Natural killer cell (primary cell): ENCODE measurements around the gene LHX6. TPM values are rescaled to one million over a fixed set of nuclear protein-coding genes. Genes with fewer than 3 reads are reported as not detected.

Source experiments
- ATAC-seq, 3 donors: fragments of 150-1000 bp in 2 of 3; fragments of 200-7000 bp in 1 of 3; cut with Tn5 transposase; 1 replicate in 1 of 3; 2 replicates in 2 of 3; pipeline ENCODE4 v1.10.0; 2021; ENCODE audit warnings: mild to moderate bottlenecking in 2 of 3, moderate library complexity in 2 of 3
- DNase-seq, 2 donors: peaks; one replicate each; pipeline versions ENCODE4 v3.0.0 to v3.0.0-alpha.2; 2013 to 2021; ENCODE audit warnings: mixed read lengths in 1 of 2
- H3K27ac ChIP-seq: one replicate; pipeline ENCODE4 v1.5.1; 2013; ENCODE audit warnings: mild to moderate bottlenecking, low read length
- H3K27me3 ChIP-seq: one replicate; pipeline ENCODE4 v1.6.1; 2013; ENCODE audit warnings: low read length; ENCODE audit not compliant: control insufficient read depth, insufficient read depth
- H3K36me3 ChIP-seq: one replicate; pipeline ENCODE4 v1.6.1; 2013; ENCODE audit warnings: low read length; ENCODE audit not compliant: control insufficient read depth, insufficient read depth
- H3K4me1 ChIP-seq: one replicate; pipeline ENCODE4 v1.6.1; 2013; ENCODE audit warnings: low read length; ENCODE audit not compliant: control insufficient read depth, insufficient read depth
- H3K4me3 ChIP-seq: one replicate; pipeline ENCODE4 v1.5.1; 2013; ENCODE audit warnings: low read length
- H3K9me3 ChIP-seq: one replicate; pipeline ENCODE4 v1.6.1; 2013; ENCODE audit warnings: low read length; ENCODE audit not compliant: control insufficient read depth, insufficient read depth
- H3K27ac Mint-ChIP-seq, 2 donors: one replicate each; pipeline ENCODE4 v1.8.0; 2022; ENCODE audit warnings: mild to moderate bottlenecking in 2 of 2, mixed read lengths in 2 of 2, moderate library complexity in 1 of 2
- H3K27me3 Mint-ChIP-seq, 2 donors: one replicate each; pipeline ENCODE4 v1.8.0; 2022; ENCODE audit warnings: low read depth in 2 of 2, mixed read lengths in 2 of 2
- H3K36me3 Mint-ChIP-seq: one replicate; pipeline ENCODE4 v1.8.0; 2022; ENCODE audit warnings: mixed read lengths
- H3K4me1 Mint-ChIP-seq, 2 donors: one replicate each; pipeline ENCODE4 v1.8.0; 2022; ENCODE audit warnings: mixed read lengths in 2 of 2
- H3K4me3 Mint-ChIP-seq: one replicate; pipeline ENCODE4 v1.8.0; 2022; ENCODE audit warnings: mild to moderate bottlenecking, moderate library complexity, mixed read lengths
- H3K9me3 Mint-ChIP-seq, 2 donors: one replicate each; pipeline ENCODE4 v1.8.0; 2022; ENCODE audit warnings: mixed read lengths in 2 of 2
- WGBS: methylation state at CpG from one replicate; pipeline ENCODE4 v1.1.7; 2013; ENCODE audit warnings: missing lambda C conversion rate; ENCODE audit not compliant: insufficient coverage; 5-methylcytosine and 5-hydroxymethylcytosine counted together
- intact Hi-C: fragments of 100-400 bp; cut with micrococcal nuclease; formaldehyde crosslinking; loops from one replicate; pipeline ENCODE4 v1.14.2; 2022
- total RNA-seq, 4 donors: library from RNA; stranded (reverse); fragments of 120-200 nt in 1 of 4; gene quantifications; one replicate each; pipeline versions ENCODE4 v1.2.3 to v1.2.4, GENCODE V29; 2013 to 2022
- TF ChIP-seq, protein P1 (sequence below): fragments of 200-600 bp; IDR thresholded peaks from one replicate; pipeline ENCODE4 v1.8.0; 2022; ENCODE audit warnings: antibody characterized with exemption

The LHX6 gene
- total RNA-seq, 3 donors from 2014 or later (not counting 1 experiment from before 2014, with no cell fraction given): not detected

DNA sequence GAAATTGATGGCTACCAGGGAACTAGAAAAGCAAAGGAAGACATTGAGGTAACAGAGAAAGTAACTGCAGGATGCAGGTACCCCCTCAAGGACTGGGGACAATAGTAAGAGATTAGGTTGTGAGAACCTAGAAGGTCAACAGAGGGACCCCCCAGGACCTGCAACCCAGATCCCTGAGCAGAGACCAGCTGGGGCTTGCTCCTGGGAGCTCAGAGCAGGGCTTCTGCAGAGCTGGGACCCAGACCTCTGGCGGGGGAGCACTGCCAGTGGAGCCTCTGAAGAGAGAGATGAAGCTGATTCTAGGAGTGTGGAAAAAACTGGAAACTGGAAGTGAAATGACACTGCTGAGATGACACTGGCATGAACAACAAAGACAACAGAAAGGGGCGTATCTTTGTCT lies 51.8 kb downstream of the LHX6 start:
- H3K4me3 Mint-ChIP-seq: no peak overlapping the region
- TF ChIP-seq, protein P1, sequence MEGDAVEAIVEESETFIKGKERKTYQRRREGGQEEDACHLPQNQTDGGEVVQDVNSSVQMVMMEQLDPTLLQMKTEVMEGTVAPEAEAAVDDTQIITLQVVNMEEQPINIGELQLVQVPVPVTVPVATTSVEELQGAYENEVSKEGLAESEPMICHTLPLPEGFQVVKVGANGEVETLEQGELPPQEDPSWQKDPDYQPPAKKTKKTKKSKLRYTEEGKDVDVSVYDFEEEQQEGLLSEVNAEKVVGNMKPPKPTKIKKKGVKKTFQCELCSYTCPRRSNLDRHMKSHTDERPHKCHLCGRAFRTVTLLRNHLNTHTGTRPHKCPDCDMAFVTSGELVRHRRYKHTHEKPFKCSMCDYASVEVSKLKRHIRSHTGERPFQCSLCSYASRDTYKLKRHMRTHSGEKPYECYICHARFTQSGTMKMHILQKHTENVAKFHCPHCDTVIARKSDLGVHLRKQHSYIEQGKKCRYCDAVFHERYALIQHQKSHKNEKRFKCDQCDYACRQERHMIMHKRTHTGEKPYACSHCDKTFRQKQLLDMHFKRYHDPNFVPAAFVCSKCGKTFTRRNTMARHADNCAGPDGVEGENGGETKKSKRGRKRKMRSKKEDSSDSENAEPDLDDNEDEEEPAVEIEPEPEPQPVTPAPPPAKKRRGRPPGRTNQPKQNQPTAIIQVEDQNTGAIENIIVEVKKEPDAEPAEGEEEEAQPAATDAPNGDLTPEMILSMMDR: no peak
- no peak overlapping the region for H3K4me3 ChIP-seq
- H3K27ac ChIP-seq: no peak overlapping the region
- H3K9me3 ChIP-seq: no peaks in the 10 kb centered on the region
- H3K27me3 Mint-ChIP-seq: peaks cover 16 to 34% of the 10 kb centered on the region in 2 donors
- H3K4me1 Mint-ChIP-seq: no peaks in the 10 kb centered on the region
- H3K27me3 ChIP-seq: no peaks in the 10 kb centered on the region
- H3K9me3 Mint-ChIP-seq: no peaks in the 10 kb centered on the region
- intact Hi-C loops: no loop called here
- H3K36me3 Mint-ChIP-seq: no peaks in the 10 kb centered on the region
- ATAC-seq (no peak), DNase-seq (no peak)
- no peak overlapping the region for H3K27ac Mint-ChIP-seq
- WGBS: 90% methylated on average over 2 of the region's 2 CpGs
- no peaks in the 10 kb centered on the region for H3K36me3 ChIP-seq
- no peaks in the 10 kb centered on the region for H3K4me1 ChIP-seq

- H3K9me3 Mint-ChIP-seq: no peaks in the 10 kb centered on the region
- H3K27me3 Mint-ChIP-seq: peaks cover 19 to 44% of the 10 kb centered on the region in 2 donors
- no peaks in the 10 kb centered on the region for H3K36me3 Mint-ChIP-seq
- no peak overlapping the region for H3K4me3 ChIP-seq
- no peak overlapping the region for H3K27ac ChIP-seq
- no peaks in the 10 kb centered on the region for H3K4me1 ChIP-seq
- intact Hi-C loops: no loop called here
- no peaks in the 10 kb centered on the region for H3K36me3 ChIP-seq
- TF ChIP-seq, protein P1: no peak
- H3K9me3 ChIP-seq: no peaks in the 10 kb centered on the region
- WGBS: 85% methylated on average over 3 of the region's 3 CpGs
- DNase-seq (no peak), ATAC-seq (no peak)
- H3K27ac Mint-ChIP-seq: no peak overlapping the region
- H3K4me3 Mint-ChIP-seq: no peak overlapping the region
- H3K4me1 Mint-ChIP-seq: no peaks in the 10 kb centered on the region
- H3K27me3 ChIP-seq: no peaks in the 10 kb centered on the region
These were observed 55.1 kb downstream of the LHX6 start for GRCh38 chr9:122173670-122174069.

DNA sequence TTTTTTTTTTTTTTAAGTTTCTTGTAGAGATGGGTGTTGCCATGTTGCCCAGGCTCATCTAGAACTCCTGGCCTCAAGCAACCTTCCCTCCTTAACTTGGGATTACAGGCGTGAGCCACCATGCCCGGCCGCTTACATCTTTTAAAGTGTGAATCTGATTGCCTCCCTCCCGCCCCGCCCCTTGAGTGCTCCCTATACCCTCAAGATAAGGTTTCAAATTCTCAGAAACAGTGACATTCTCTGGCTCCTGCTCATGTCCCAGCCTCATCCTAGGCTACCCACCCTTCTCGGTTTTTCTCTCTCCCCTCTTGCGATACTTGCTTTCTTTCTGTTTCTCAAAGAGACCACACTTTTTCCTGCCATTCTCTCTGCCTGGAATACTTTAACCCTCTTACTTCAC lies 56.6 kb downstream of the LHX6 start:
- Histone ChIP-seq H3K27me3 (no peaks in the 10 kb centered on the region), H3K4me1 (no peaks in the 10 kb centered on the region), H3K4me3 (no peak overlapping the region), H3K27ac (no peak overlapping the region), H3K36me3 (no peaks in the 10 kb centered on the region), H3K9me3 (no peaks in the 10 kb centered on the region)
- TF ChIP-seq, protein P1: no peak
- ATAC-seq (no peak), DNase-seq (no peak)
- no peaks in the 10 kb centered on the region for H3K9me3 Mint-ChIP-seq
- H3K4me3 Mint-ChIP-seq: no peak overlapping the region
- intact Hi-C loops: no loop called here
- no peaks in the 10 kb centered on the region for H3K36me3 Mint-ChIP-seq
- H3K27ac Mint-ChIP-seq: no peak overlapping the region
- no peaks in the 10 kb centered on the region for H3K4me1 Mint-ChIP-seq
- 94% methylated on average over 7 of the region's 7 CpGs for whole genome bisulfite sequencing
- peaks cover 26 to 48% of the 10 kb centered on the region in 2 donors for H3K27me3 Mint-ChIP-seq

GRCh38 chr9:122168356-122168755 lies 60.4 kb downstream of the LHX6 start:
- Histone ChIP-seq H3K4me1 (no peaks in the 10 kb centered on the region), H3K9me3 (no peaks in the 10 kb centered on the region), H3K27ac (no peak overlapping the region), H3K4me3 (no peak overlapping the region), H3K36me3 (no peaks in the 10 kb centered on the region), H3K27me3 (no peaks in the 10 kb centered on the region)
- ATAC-seq (no peak), DNase-seq (no peak)
- Mint-ChIP-seq H3K4me3 (no peak overlapping the region), H3K4me1 (no peaks in the 10 kb centered on the region), H3K36me3 (no peaks in the 10 kb centered on the region), H3K27me3 (peaks cover 26 to 53% of the 10 kb centered on the region in 2 donors), H3K9me3 (no peaks in the 10 kb centered on the region), H3K27ac (no peak overlapping the region)
- TF ChIP-seq, protein P1: no peak
- intact Hi-C loops: no loop called here
- WGBS: 64% methylated on average over 2 of the region's 3 CpGs
